ENCODE measurements around the gene GATA5. TPM values are rescaled to one million over a fixed set of nuclear protein-coding genes. Genes with fewer than 3 reads are reported as not detected.

The GATA5 gene, protein sequence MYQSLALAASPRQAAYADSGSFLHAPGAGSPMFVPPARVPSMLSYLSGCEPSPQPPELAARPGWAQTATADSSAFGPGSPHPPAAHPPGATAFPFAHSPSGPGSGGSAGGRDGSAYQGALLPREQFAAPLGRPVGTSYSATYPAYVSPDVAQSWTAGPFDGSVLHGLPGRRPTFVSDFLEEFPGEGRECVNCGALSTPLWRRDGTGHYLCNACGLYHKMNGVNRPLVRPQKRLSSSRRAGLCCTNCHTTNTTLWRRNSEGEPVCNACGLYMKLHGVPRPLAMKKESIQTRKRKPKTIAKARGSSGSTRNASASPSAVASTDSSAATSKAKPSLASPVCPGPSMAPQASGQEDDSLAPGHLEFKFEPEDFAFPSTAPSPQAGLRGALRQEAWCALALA
- total RNA-seq = not detected in 2 replicates

DNA sequence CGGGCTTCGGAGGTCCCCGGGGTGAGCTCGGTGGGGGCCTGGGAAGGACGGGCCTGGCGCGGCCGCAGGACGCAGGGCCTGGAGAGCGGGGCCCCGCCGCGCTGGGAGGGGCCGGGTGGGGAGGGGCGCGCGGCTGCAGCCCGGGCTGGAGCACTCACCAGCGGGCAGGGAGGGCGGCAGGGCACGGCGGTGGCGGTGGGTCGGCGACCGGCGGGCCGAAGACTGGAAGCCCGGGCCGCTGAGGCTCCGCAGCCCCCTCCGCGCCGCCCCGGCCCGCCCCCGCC lies at the start of gene GATA5:
GATA5 (minus strand) TSS at position 224 of the 284 bp plus-strand sequence. CDS start 474 bp downstream, outside the sequence.

DNA sequence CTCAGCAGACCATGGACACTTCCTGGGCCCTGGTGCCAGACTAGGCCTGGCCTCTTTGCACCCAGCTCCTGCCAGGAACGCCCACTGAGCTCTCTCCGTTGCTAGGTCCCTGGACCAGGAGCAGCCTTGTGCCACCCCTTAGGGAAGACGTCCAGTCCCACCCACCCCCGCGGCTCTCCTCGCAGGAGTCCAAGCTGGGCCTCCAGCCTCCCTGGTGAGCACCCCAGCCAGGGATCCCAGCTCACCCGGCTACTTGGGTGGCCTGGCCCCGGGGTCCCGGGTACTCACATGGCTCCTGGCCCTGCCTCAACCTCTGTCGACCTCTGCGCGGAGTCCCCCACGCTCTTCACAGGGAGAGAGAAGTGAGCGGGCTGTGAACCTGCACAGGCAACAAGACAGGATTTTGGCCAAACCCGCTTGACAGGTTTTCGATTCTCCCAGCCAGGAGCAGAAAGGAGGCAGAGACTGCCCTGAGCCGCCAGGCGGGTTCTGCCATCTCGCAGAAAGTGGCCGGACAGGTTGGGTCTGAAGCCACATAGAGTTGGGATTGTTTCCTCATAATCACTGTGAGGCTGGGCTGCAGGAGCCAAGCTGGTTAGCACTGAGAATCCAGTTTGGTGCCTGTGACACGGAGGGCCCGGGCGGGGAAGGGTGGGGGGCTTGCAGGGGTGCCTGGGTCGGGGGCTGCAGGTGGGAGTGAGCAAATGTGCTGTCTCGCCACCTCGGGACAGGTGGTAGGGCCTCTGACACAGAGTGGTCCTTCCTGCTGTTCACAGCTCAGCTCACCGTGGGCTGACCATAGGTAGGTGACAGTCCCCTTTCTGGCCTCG lies 48.4 kb downstream of the GATA5 start, which contains the start of gene RBBP8NL:
RBBP8NL (minus strand) TSS at position 368 of the 830 bp plus-strand sequence. CDS start 7,892 bp downstream, outside the sequence.

Other genes with a start within 250 kb of the GATA5 start
- gene OSBPL2, start 237.5 kb downstream of the GATA5 start, total RNA-seq = 27.6 and 28.5 TPM in 2 replicates
- gene ADRM1, start 173.0 kb downstream of the GATA5 start, total RNA-seq = 61.3 and 62.5 TPM in 2 replicates
- gene LAMA5, start 108.7 kb downstream of the GATA5 start, total RNA-seq = 4.4 and 4.8 TPM in 2 replicates
- 801 and 1,041 TPM in 2 replicates for gene RPS21, start 88.9 kb downstream of the GATA5 start, total RNA-seq
- gene CABLES2, start 68.7 kb downstream of the GATA5 start, total RNA-seq = 1.6 and 2.2 TPM in 2 replicates
- gene RBBP8NL, start 48.5 kb downstream of the GATA5 start, total RNA-seq = not detected in 2 replicates
- 0.11 and 0.13 TPM in 2 replicates for gene SLCO4A1, start 166.5 kb upstream of the GATA5 start, total RNA-seq
- not detected in 2 replicates for gene NTSR1, start 232.8 kb upstream of the GATA5 start, total RNA-seq

Data from articular chondrocyte of knee joint (primary cell).